Activated B cell treated with CpG ODN at 0.5 μM for 24 hours (primary cell): ENCODE data around the gene FEM1B. TPM values are rescaled to one million over a fixed set of nuclear protein-coding genes. Genes with fewer than 3 reads are reported as not detected.

Experiments
- ATAC-seq: fragments of 200-7000 bp; cut with Tn5 transposase; one replicate; pipeline ENCODE4 v1.10.0; 2021; ENCODE audit warnings: low read depth, mild to moderate bottlenecking, moderate library complexity
- CTCF ChIA-PET: fragments of 350-600 bp; sonication (Branson Sonifier 250); formaldehyde crosslinking; loops from one replicate; lab custom pipeline; 2021; ENCODE audit warnings: antibody characterized with exemption; lab: Charles Lee
- POLR2A ChIA-PET: fragments of 350-600 bp; sonication (Branson Sonifier 250); formaldehyde crosslinking; loops from one replicate; lab custom pipeline; 2021; ENCODE audit warnings: antibody characterized with exemption; lab: Charles Lee
- DNase-seq: peaks from one replicate; pipeline ENCODE4 v3.0.0; 2022
- H3K27ac Mint-ChIP-seq: one replicate; pipeline ENCODE4 v1.8.0; 2020; ENCODE audit warnings: mixed read lengths
- H3K27me3 Mint-ChIP-seq: one replicate; pipeline ENCODE4 v1.8.0; 2021; ENCODE audit warnings: mixed read lengths
- H3K36me3 Mint-ChIP-seq: one replicate; pipeline ENCODE4 v1.8.0; 2021; ENCODE audit warnings: low read depth, mixed read lengths
- H3K4me1 Mint-ChIP-seq: one replicate; pipeline ENCODE4 v1.8.0; 2021; ENCODE audit warnings: mixed read lengths
- H3K4me3 Mint-ChIP-seq: one replicate; pipeline ENCODE4 v1.8.0; 2020; ENCODE audit warnings: mild to moderate bottlenecking, mixed read lengths
- H3K9me3 Mint-ChIP-seq: one replicate; pipeline ENCODE4 v1.8.0; 2020; ENCODE audit warnings: mixed read lengths
- CTCF ChIP-seq: fragments of 200-600 bp; IDR thresholded peaks from one replicate; pipeline ENCODE4 v1.8.0; 2022; ENCODE audit warnings: antibody characterized with exemption, mild to moderate bottlenecking
- intact Hi-C: fragments of 100-400 bp; cut with micrococcal nuclease; formaldehyde crosslinking; loops from one replicate; pipeline ENCODE4 v1.15.1; 2024
- total RNA-seq: library from RNA; stranded (reverse); gene quantifications from 2 replicates; pipeline ENCODE4 v1.2.3, GENCODE V29; 2022

The FEM1B gene
- total RNA-seq, 1 donor from 2014 or later, result 42.2 TPM

- CTCF ChIA-PET, result no interaction called here
- Mint-ChIP-seq H3K27ac (no peak overlapping the region), H3K4me1 (no peaks in the 10 kb centered on the region), H3K4me3 (no peak overlapping the region), H3K36me3 (no peaks in the 10 kb centered on the region), H3K9me3 (no peaks in the 10 kb centered on the region), H3K27me3 (peaks cover 9% of the 10 kb centered on the region)
- ATAC-seq (no peak), DNase-seq (peak; percentile 5)
- no peak for TF ChIP-seq CTCF
- intact Hi-C loops, result no loop called here
- POLR2A ChIA-PET, result interaction anchor here (0.7 kb wide), 1 partner anchor 192 kb away, joined by 4 read pairs; no protein-coding TSS in a partner anchor
Observed at GRCh38 chr15:68312701-68313204, 35.2 kb downstream of the FEM1B start.

DNA sequence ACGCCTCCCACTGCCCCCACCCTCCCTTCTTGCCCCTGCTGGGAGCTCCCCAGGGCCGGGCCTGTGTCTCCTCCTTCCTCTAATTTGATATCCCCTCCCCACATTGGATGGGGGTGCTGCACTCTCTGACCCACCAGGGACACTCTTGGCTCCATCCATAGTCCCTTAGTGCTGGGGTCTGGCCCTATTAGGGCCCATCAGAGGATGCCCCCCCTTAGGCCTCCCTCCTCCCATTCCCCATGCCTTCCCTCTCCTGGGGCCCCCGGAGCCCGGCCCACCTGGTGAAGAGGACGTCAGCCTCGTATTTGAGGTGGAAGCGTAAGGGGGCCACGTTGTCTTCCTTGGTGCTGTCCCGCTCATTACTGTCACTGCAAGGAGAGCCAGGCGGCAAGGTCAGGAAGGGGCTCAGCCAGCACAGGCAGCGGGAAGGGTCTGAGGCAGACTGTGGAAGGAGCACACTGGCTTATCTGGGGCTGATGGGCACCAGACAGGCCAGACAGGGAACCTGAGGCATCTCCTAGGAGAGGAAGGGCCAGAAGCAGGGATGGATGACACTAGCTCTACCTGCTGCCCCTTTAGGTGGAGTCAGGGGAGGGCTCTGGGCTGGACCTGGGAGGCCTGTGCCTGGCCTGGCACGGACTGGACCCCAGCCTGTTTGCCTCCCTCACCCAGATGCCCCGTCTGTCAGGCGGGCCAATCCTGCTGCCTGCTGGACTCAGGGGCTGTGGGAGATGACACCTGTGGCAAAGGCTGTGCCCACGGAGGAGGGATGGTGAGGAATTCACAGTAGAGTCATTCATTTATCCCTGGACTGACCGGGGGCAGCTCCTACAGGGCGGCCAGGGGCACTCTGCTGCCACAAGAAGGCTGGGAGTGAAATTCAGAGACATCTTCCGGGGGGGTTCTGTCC lies 36.2 kb downstream of the FEM1B start:
- no peaks in the 10 kb centered on the region for H3K4me1 Mint-ChIP-seq
- H3K4me3 Mint-ChIP-seq, result no peak overlapping the region
- intact Hi-C loops, result no loop called here
- no peak for TF ChIP-seq CTCF
- ATAC-seq (no peak), DNase-seq (peak; percentile 9)
- CTCF ChIA-PET, result no interaction called here
- H3K36me3 Mint-ChIP-seq, result no peaks in the 10 kb centered on the region
- no peak overlapping the region for H3K27ac Mint-ChIP-seq
- POLR2A ChIA-PET, result no interaction called here
- H3K9me3 Mint-ChIP-seq, result no peaks in the 10 kb centered on the region
- H3K27me3 Mint-ChIP-seq, result peaks cover 9% of the 10 kb centered on the region

DNA sequence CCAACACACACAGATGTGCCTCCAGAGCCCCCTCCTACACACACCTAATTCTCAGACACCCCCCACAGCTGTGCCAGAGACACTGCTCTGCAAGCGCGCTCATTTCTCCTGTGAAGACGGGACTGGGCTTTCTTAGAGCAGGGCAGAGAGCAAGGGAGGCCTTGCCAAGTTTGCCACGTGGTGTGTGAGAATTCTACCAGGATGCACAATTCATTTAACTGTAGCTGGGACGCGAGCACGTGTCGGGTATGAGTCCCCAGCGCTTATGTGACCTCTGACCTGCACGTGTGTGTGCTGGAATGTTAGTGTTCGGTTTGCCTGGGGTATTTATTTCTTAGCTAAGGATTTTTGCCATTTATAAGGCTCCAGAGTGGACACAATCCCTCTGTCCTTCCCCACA lies 37.0 kb downstream of the FEM1B start:
- H3K27ac Mint-ChIP-seq, result no peak overlapping the region
- CTCF ChIA-PET, result no interaction called here
- no peaks in the 10 kb centered on the region for H3K36me3 Mint-ChIP-seq
- DNase-seq, result peak; percentile 3
- TF ChIP-seq CTCF, result no peak
- POLR2A ChIA-PET, result no interaction called here
- no peak for ATAC-seq
- intact Hi-C loops, result no loop called here
- H3K4me3 Mint-ChIP-seq, result no peak overlapping the region
- H3K27me3 Mint-ChIP-seq, result peaks cover 9% of the 10 kb centered on the region
- no peaks in the 10 kb centered on the region for H3K4me1 Mint-ChIP-seq
- no peaks in the 10 kb centered on the region for H3K9me3 Mint-ChIP-seq

- no peak for ATAC-seq
- Mint-ChIP-seq H3K36me3 (no peaks in the 10 kb centered on the region), H3K27ac (no peak overlapping the region), H3K27me3 (peaks cover 9% of the 10 kb centered on the region), H3K9me3 (no peaks in the 10 kb centered on the region), H3K4me1 (no peaks in the 10 kb centered on the region), H3K4me3 (no peak overlapping the region)
- intact Hi-C loops, result no loop called here
- ChIA-PET CTCF (no interaction called here), POLR2A (no interaction called here)
- no peak for DNase-seq
- TF ChIP-seq CTCF, result no peak
Observed at GRCh38 chr15:68315035-68315434, 37.5 kb downstream of the FEM1B start.

GRCh38 chr15:68315495-68316031 lies 38.0 kb downstream of the FEM1B start:
- CTCF ChIA-PET, result interaction anchor here (1.8 kb wide), 1 partner anchor 63 kb away, joined by 7 read pairs; no protein-coding TSS in a partner anchor
- POLR2A ChIA-PET, result no interaction called here

More at GRCh38 chr15:68315495-68316031, 38.0 kb downstream of the FEM1B start:
- DNase-seq (peak; percentile 8), ATAC-seq (no peak)
- TF ChIP-seq CTCF, result no peak
- H3K36me3 Mint-ChIP-seq, result no peaks in the 10 kb centered on the region
- H3K4me3 Mint-ChIP-seq, result no peak overlapping the region
- H3K9me3 Mint-ChIP-seq, result no peaks in the 10 kb centered on the region
- intact Hi-C loops, result no loop called here
- no peaks in the 10 kb centered on the region for H3K4me1 Mint-ChIP-seq
- peaks cover 9% of the 10 kb centered on the region for H3K27me3 Mint-ChIP-seq
- H3K27ac Mint-ChIP-seq, result no peak overlapping the region
